ENCODE results near the gene MOCS1.

The MOCS1 gene

GRCh38 chr6:39950125-39950720 is 16.0 kb upstream of the MOCS1 start:
- FAIRE-seq (no peak), DNase-seq (ENCODE audit: insufficient read length, low spot score) (no peak)

- no peak for FAIRE-seq
- DNase-seq (ENCODE audit: insufficient read length, low spot score) = no peak
These were observed 14.0 kb upstream of the MOCS1 start for GRCh38 chr6:39948199-39948791.

- no peak for FAIRE-seq
- no peak for DNase-seq (ENCODE audit: insufficient read length, low spot score)
These were observed 13.4 kb upstream of the MOCS1 start for GRCh38 chr6:39947611-39948068.

GRCh38 chr6:39945626-39946025 is 11.4 kb upstream of the MOCS1 start:
- DNase-seq (ENCODE audit: insufficient read length, low spot score) (no peak), FAIRE-seq (no peak)

- no peak for FAIRE-seq
- DNase-seq (ENCODE audit: insufficient read length, low spot score) = no peak
These were observed 8.8 kb upstream of the MOCS1 start for GRCh38 chr6:39942903-39943580.

GRCh38 chr6:39941820-39942219 is 7.6 kb upstream of the MOCS1 start:
- FAIRE-seq (no peak), DNase-seq (ENCODE audit: insufficient read length, low spot score) (no peak)

GRCh38 chr6:39941138-39941537 is 6.9 kb upstream of the MOCS1 start:
- FAIRE-seq = no peak
- DNase-seq (ENCODE audit: insufficient read length, low spot score) = no peak

- FAIRE-seq (no peak), DNase-seq (ENCODE audit: insufficient read length, low spot score) (no peak)
These were observed 4.8 kb upstream of the MOCS1 start for GRCh38 chr6:39938773-39939654.

- DNase-seq (ENCODE audit: insufficient read length, low spot score) (no peak), FAIRE-seq (no peak)
These were observed 3.5 kb upstream of the MOCS1 start for GRCh38 chr6:39937686-39938333.

- DNase-seq (ENCODE audit: insufficient read length, low spot score) = no peak
- no peak for FAIRE-seq
These were observed 2.6 kb upstream of the MOCS1 start for GRCh38 chr6:39936857-39937256.

GRCh38 chr6:39935241-39935640 is 979 bp upstream of the MOCS1 start:
- no peak for DNase-seq (ENCODE audit: insufficient read length, low spot score)
- FAIRE-seq = no peak

GRCh38 chr6:39933669-39934130 is 562 bp downstream of the MOCS1 start:
- DNase-seq (ENCODE audit: insufficient read length, low spot score) (no peak), FAIRE-seq (no peak)

- DNase-seq (ENCODE audit: insufficient read length, low spot score) = no peak
- no peak for FAIRE-seq
These were observed 1.8 kb downstream of the MOCS1 start for GRCh38 chr6:39932386-39932910.

GRCh38 chr6:39931607-39932006 is 2.7 kb downstream of the MOCS1 start:
- FAIRE-seq = no peak
- DNase-seq (ENCODE audit: insufficient read length, low spot score) = no peak

- DNase-seq (ENCODE audit: insufficient read length, low spot score) = no peak
- no peak for FAIRE-seq
These were observed 3.7 kb downstream of the MOCS1 start for GRCh38 chr6:39930540-39930939.

GRCh38 chr6:39929733-39930461 is 4.4 kb downstream of the MOCS1 start:
- DNase-seq (ENCODE audit: insufficient read length, low spot score) (no peak), FAIRE-seq (no peak)

- FAIRE-seq (no peak), DNase-seq (ENCODE audit: insufficient read length, low spot score) (no peak)
These were observed 5.1 kb downstream of the MOCS1 start for GRCh38 chr6:39929039-39929732.

GRCh38 chr6:39927159-39927558 is 7.1 kb downstream of the MOCS1 start:
- no peak for DNase-seq (ENCODE audit: insufficient read length, low spot score)
- no peak for FAIRE-seq

- FAIRE-seq (no peak), DNase-seq (ENCODE audit: insufficient read length, low spot score) (no peak)
These were observed 7.6 kb downstream of the MOCS1 start for GRCh38 chr6:39926668-39927067.

Data from GM19239 (cell line).